ENCODE data around the gene TBC1D13.

Gene TBC1D13

DNA sequence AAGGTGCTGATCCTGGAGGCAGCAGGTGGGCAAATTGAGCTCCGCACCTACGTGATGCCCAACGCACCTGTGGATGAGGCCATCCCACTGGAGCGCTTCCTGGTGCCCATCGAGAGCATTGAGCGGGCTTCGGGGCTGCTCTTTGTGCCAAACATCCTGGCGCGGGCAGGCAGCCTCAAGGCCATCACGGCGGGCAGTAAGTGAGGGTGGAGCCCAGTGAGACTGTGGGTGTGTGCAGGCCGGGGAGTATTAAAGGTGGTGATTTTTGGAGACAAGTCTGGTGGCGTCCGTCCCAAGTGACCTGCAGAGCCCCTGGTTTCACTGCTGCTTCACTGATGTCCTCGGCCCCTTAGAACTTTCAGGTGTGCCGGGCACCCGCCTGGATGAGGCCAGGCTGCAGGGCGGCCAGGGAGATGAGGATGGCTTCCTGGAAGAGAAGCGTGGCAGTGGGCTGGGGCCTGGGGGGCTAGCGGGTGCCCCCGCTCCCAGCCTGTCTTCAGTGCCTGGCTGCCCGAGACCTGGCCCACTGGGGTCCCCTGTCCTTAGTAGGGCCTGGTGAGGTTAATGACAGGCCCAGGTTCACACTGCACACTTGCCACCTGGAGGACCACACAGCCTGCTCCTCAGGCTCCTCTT, 35.5 kb downstream of the TBC1D13 start:
- no peak overlapping the region for H3K4me3 ChIP-seq (ENCODE audit: extremely low read depth, insufficient read depth, low read length, poor library complexity, severe bottlenecking)
- H3K27ac ChIP-seq (ENCODE audit: low read depth, low read length, severe bottlenecking), result no peak overlapping the region
- peaks cover under 1% of the 10 kb centered on the region for H3K9me3 ChIP-seq (ENCODE audit: control insufficient read depth, low read length)
- H3K36me3 ChIP-seq (ENCODE audit: control insufficient read depth, insufficient read depth, low read length), result peaks cover 52% of the 10 kb centered on the region
- 96 to 99% methylated on average over 12 to 21 of the region's 22 CpGs for WGBS, 2 experiments (ENCODE audit: insufficient coverage in 2 of 2)
- peaks cover 11% of the 10 kb centered on the region for H3K4me1 ChIP-seq (ENCODE audit: control insufficient read depth, insufficient read depth, low read length, poor library complexity, severe bottlenecking)

DNA sequence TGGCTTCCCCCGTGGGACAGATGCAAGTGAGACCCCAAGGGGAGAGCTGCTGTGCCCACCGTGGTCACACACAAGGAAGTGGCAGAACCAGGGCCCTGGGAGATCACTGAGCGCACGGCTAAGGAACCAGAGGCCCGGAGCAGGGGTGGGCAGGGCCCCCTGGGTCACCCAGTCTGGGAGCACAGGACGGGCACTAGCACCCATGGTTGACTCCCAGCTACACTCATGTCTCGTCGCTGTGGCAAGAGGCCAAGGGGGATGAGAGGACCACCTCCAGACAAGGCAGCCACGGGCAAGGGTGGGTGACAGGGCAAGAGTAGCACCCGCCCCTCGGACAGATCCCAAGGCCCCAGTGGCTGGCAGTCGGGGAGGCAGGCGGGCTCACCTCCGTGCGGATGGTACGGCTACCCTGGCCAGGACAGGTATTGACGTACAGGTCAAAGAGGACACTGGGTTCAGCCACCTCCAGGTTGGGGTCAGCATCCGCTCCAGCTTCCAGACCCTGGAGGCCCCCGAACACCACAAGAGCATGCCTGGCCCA, 36.4 kb downstream of the TBC1D13 start:
- Histone ChIP-seq H3K9me3 (ENCODE audit: control insufficient read depth, low read length) (no peaks in the 10 kb centered on the region), H3K27ac (ENCODE audit: low read depth, low read length, severe bottlenecking) (no peak overlapping the region), H3K4me1 (ENCODE audit: control insufficient read depth, insufficient read depth, low read length, poor library complexity, severe bottlenecking) (peaks cover 11% of the 10 kb centered on the region), H3K36me3 (ENCODE audit: control insufficient read depth, insufficient read depth, low read length) (peaks cover 55% of the 10 kb centered on the region), H3K4me3 (ENCODE audit: extremely low read depth, insufficient read depth, low read length, poor library complexity, severe bottlenecking) (no peak overlapping the region)
- WGBS, 2 experiments (ENCODE audit: insufficient coverage in 2 of 2), result 97 to 98% methylated on average over 15 to 18 of the region's 19 CpGs

DNA sequence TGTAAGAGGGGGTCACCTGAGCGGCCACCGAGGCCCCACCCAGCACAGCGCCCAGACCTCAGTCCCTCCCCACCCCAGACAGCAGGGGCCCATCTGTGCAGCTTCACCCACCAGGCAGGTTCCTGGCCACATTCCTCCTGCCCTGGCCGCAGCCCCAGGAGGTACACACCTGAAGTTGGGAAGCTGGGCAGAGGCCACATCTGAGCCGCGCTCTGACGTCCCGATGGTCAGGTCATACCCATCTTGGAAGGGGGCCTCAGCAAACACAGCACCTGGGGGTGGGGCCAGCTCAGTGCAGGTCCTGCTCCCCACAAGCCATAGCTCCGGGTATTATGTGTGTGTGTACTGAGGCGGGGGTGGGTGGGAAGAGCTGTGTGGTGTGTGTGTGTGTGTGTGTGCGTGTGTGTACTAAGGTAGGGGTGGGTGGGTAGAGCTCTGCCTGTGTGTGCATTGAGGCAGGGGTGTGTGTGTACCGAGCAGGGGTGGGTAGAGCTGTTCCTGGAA, 36.9 kb downstream of the TBC1D13 start:
- 97 to 100% methylated on average over 9 of the region's 12 CpGs for WGBS, 2 experiments (ENCODE audit: insufficient coverage in 2 of 2)

DNA sequence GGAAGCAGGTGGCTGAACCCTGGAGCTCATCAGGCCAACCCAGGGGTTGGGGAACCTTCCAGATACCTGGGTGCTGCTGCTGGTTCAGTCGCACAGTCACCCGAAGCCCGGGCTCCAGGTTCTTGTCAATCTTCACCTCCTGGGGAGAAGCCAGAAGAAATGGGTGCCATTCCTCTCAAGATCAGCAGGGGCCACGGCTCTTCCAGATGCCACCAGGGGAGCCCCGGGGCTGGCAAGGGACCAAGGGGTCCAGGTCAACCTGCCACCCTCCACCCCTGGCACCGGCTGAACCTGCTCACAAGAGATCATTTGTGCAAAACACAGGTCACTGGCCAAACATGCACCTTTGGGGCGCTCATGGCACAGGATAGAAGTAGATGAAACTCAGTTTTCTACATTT, 37.9 kb downstream of the TBC1D13 start:
- H3K36me3 ChIP-seq (ENCODE audit: control insufficient read depth, insufficient read depth, low read length), result peaks cover 55% of the 10 kb centered on the region
- H3K9me3 ChIP-seq (ENCODE audit: control insufficient read depth, low read length), result no peaks in the 10 kb centered on the region
- H3K4me3 ChIP-seq (ENCODE audit: extremely low read depth, insufficient read depth, low read length, poor library complexity, severe bottlenecking), result no peak overlapping the region
- H3K27ac ChIP-seq (ENCODE audit: low read depth, low read length, severe bottlenecking), result no peak overlapping the region
- 94 to 100% methylated on average over 3 to 7 of the region's 7 CpGs for WGBS, 2 experiments (ENCODE audit: insufficient coverage in 2 of 2)
- peaks cover 7% of the 10 kb centered on the region for H3K4me1 ChIP-seq (ENCODE audit: control insufficient read depth, insufficient read depth, low read length, poor library complexity, severe bottlenecking)

More for the DNA sequence above, 36.9 kb downstream of the TBC1D13 start:
- peaks cover 14% of the 10 kb centered on the region for H3K4me1 ChIP-seq (ENCODE audit: control insufficient read depth, insufficient read depth, low read length, poor library complexity, severe bottlenecking)
- H3K4me3 ChIP-seq (ENCODE audit: extremely low read depth, insufficient read depth, low read length, poor library complexity, severe bottlenecking), result no peak overlapping the region
- peaks cover 55% of the 10 kb centered on the region for H3K36me3 ChIP-seq (ENCODE audit: control insufficient read depth, insufficient read depth, low read length)
- H3K9me3 ChIP-seq (ENCODE audit: control insufficient read depth, low read length), result no peaks in the 10 kb centered on the region
- H3K27ac ChIP-seq (ENCODE audit: low read depth, low read length, severe bottlenecking), result no peak overlapping the region

DNA sequence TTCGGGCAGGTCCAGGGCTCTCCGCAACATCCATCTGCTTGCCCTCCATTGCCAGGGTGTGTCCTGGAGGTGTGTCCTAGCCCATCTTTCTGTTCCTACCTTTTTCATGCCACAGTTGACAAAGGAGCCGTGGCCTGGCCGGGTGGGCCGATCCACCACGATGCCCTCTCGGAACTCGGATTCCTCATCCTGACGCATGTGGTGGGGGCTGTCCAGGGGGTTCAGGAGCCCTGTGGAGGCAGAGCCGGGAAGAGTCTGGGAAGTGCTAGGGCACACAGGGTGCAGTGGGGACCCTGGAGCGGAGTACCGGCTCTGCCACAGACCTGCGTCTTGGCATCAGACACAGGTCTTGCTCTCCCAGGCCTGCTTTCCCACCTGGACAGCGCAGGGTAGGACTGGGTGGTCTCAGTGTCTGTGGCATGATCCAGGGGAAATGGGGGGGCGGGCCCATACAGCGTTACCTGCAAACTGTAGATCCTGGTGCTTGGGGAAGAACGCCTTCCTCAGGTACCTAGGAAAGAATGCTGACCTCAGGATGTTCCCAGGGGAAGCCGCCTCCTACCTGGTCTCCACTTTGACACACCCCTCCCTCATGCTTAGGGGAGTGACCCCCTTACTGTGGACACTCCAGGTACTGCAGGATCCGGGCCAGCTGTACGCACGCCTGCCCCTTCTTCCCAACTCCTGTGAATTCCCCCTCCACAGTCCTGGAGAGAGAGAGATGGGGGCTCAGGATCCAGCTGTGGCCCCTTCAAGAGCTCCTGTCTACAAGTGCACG, 39.1 kb downstream of the TBC1D13 start:
- no peaks in the 10 kb centered on the region for H3K9me3 ChIP-seq (ENCODE audit: control insufficient read depth, low read length)
- H3K36me3 ChIP-seq (ENCODE audit: control insufficient read depth, insufficient read depth, low read length), result peaks cover 55% of the 10 kb centered on the region
- H3K4me3 ChIP-seq (ENCODE audit: extremely low read depth, insufficient read depth, low read length, poor library complexity, severe bottlenecking), result no peak overlapping the region
- no peak overlapping the region for H3K27ac ChIP-seq (ENCODE audit: low read depth, low read length, severe bottlenecking)
- peaks cover 5% of the 10 kb centered on the region for H3K4me1 ChIP-seq (ENCODE audit: control insufficient read depth, insufficient read depth, low read length, poor library complexity, severe bottlenecking)
- WGBS, 2 experiments (ENCODE audit: insufficient coverage in 2 of 2), result 94 to 95% methylated on average over 16 to 18 of the region's 22 CpGs

DNA sequence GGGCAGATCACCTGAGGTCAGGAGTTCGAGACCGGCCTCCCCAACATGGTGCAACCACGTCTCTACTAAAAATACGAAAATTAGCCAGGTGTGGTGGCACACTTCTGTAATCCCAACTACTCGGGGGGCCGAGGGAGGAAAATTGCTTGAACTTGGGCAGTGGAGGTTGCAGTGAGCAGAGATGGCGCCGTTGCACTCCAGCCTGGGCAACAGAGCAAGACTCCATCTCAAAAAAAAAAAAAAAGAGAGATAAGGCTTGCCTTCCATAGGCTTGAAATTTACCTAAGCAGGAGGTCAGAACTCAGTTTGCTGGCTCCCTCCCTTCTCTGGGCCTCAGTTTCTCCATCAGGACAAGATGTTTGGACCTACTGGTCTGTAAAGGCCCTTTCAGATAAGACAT, 41.2 kb downstream of the TBC1D13 start:
- H3K4me3 ChIP-seq (ENCODE audit: extremely low read depth, insufficient read depth, low read length, poor library complexity, severe bottlenecking), result peak overlapping the region; percentile 82
- no peak overlapping the region for H3K27ac ChIP-seq (ENCODE audit: low read depth, low read length, severe bottlenecking)

DNA sequence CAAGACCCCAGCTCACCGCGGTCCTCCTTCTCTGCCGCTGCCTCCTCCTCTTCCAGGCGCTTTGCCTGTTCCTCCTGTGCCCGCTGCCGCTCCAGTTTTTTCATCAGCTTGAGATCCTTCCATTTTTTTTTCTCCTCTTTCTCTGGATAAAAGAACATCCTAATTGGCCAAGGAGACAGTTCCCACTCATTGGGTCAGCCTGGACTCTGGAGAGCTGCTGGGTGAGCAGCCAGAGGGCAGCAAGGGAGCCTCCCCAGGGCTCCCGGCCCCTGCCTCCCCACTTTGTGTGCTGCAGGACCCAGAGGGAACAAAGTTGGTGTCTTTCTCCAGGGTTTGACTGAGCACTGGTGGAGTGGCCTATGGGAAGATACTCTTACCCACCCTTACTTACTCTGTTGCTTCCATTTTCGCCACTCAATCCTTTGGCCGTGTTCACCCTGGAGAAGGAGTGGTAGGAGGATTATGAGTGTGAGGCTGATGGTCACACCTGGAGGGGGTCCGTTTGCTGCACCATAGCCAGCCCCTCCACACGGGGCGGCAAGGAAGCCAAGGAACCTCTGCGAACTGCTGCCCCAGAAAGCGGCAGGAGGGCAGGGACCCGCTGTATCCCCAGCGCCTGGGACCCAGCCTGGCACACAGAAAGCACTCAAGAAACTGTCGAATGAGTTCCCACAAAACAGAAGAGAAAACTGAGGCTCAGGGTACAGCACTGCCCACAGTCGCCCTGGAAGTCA, 41.8 kb downstream of the TBC1D13 start:
- 38 to 53% methylated on average over 12 to 15 of the region's 18 CpGs for WGBS, 2 experiments (ENCODE audit: insufficient coverage in 2 of 2)
- peaks cover 5% of the 10 kb centered on the region for H3K4me1 ChIP-seq (ENCODE audit: control insufficient read depth, insufficient read depth, low read length, poor library complexity, severe bottlenecking)
- peak overlapping the region; percentile 69 for H3K27ac ChIP-seq (ENCODE audit: low read depth, low read length, severe bottlenecking)
- H3K4me3 ChIP-seq (ENCODE audit: extremely low read depth, insufficient read depth, low read length, poor library complexity, severe bottlenecking), result peak overlapping the region; percentile 82
- no peaks in the 10 kb centered on the region for H3K9me3 ChIP-seq (ENCODE audit: control insufficient read depth, low read length)
- H3K36me3 ChIP-seq (ENCODE audit: control insufficient read depth, insufficient read depth, low read length), result peaks cover 40% of the 10 kb centered on the region

More for the DNA sequence above, 41.2 kb downstream of the TBC1D13 start:
- Histone ChIP-seq H3K36me3 (ENCODE audit: control insufficient read depth, insufficient read depth, low read length) (peaks cover 40% of the 10 kb centered on the region), H3K4me1 (ENCODE audit: control insufficient read depth, insufficient read depth, low read length, poor library complexity, severe bottlenecking) (peaks cover 5% of the 10 kb centered on the region), H3K9me3 (ENCODE audit: control insufficient read depth, low read length) (no peaks in the 10 kb centered on the region)
- 91 to 97% methylated on average over 6 to 8 of the region's 8 CpGs for WGBS, 2 experiments (ENCODE audit: insufficient coverage in 2 of 2)

DNA sequence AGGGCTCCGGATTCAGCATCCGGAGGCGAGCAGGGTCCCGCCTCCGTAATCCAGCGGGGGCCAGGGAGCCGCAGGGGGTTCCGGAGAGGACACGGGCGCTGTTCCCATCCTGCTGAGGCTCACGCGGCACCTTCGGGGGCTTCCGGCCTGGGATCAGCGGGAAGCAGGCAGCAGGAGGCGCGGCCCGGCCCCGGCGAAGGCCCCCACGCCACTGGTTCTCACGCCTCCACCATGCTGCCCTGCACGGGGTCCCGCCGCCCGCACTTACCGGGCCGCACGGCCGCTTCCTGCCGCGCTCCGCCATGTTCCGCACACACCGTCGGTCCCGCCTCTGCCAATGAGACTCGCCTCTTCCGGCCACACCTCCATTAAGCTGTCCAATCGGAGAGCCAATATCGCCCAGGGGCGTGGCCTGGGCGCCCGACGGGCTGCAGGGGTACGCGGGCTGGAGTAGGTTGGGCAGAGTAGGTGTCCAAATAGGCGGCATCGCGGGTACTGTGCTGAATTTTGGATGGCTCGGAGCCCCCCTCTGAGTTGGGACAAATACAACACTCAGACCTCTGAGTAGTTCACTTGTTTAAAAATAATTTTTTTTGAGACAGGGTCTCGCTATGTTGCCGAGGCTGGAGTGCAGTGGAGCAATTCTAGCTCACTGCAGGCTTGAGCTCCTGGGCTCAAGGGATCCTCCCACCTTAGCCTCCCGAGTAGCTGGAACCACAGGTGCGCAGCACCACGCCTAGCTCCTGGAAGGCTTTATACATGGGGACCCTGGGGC, 42.6 kb downstream of the TBC1D13 start, which contains the start of gene SPOUT1:
Gene SPOUT1 (minus strand): TSS at position 318 of the 775 bp plus-strand sequence. CDS start 14 bp downstream, at position 304.
- Histone ChIP-seq H3K9me3 (ENCODE audit: control insufficient read depth, low read length) (no peaks in the 10 kb centered on the region), H3K4me1 (ENCODE audit: control insufficient read depth, insufficient read depth, low read length, poor library complexity, severe bottlenecking) (peaks cover 5% of the 10 kb centered on the region), H3K36me3 (ENCODE audit: control insufficient read depth, insufficient read depth, low read length) (peaks cover 36% of the 10 kb centered on the region), H3K27ac (ENCODE audit: low read depth, low read length, severe bottlenecking) (peak within 1 kb of the TSS; percentile 69), H3K4me3 (ENCODE audit: extremely low read depth, insufficient read depth, low read length, poor library complexity, severe bottlenecking) (peak within 1 kb of the TSS; percentile 82)
- 1 to 2% methylated on average over 51 to 52 of the region's 56 CpGs for WGBS, 2 experiments (ENCODE audit: insufficient coverage in 2 of 2)

DNA sequence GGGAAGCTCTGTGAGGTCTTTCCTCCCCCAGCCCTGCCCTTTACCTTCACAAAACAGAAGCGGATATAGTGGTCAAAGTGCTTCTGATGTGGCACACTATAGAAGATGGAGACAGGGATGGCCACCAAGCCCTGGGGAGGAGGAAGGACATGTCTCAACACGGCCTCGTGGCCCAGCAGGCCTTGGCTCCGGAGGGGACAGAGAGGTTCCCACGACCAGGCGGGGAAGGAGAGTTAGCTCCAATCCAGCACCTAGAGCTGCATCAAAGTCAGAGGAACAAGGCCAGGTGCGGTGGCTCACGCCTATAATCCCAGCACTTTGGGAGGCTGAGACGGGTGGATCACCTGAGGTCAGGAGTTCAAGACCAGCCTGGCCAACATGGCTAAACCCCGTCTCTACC, 46.6 kb downstream of the TBC1D13 start:
- H3K27ac ChIP-seq (ENCODE audit: low read depth, low read length, severe bottlenecking), result no peak overlapping the region
- no peaks in the 10 kb centered on the region for H3K9me3 ChIP-seq (ENCODE audit: control insufficient read depth, low read length)
- WGBS, 2 experiments (ENCODE audit: insufficient coverage in 2 of 2), result 97 to 98% methylated on average over 9 of the region's 10 CpGs
- peaks cover 13% of the 10 kb centered on the region for H3K36me3 ChIP-seq (ENCODE audit: control insufficient read depth, insufficient read depth, low read length)
- H3K4me3 ChIP-seq (ENCODE audit: extremely low read depth, insufficient read depth, low read length, poor library complexity, severe bottlenecking), result no peak overlapping the region
- peaks cover 4% of the 10 kb centered on the region for H3K4me1 ChIP-seq (ENCODE audit: control insufficient read depth, insufficient read depth, low read length, poor library complexity, severe bottlenecking)
